Measurements from ENCODE around the gene NKX2-3. TPM values are rescaled to one million over a fixed set of nuclear protein-coding genes. Genes with fewer than 3 reads are reported as not detected.

Gene NKX2-3
- polyA plus RNA-seq, 3 donors = not detected

- Mint-ChIP-seq H3K27ac (no peak overlapping the region), H3K9me3 (peaks cover 0 to 3% (median 0%) of the 10 kb centered on the region in 7 donors), H3K4me1 (no peaks in the 10 kb centered on the region), H3K27me3 (ENCODE audit: low read depth in 3 of 3) (peaks cover 4 to 6% (median 5%) of the 10 kb centered on the region in 3 donors), H3K36me3 (no peaks in the 10 kb centered on the region), H3K4me3 (no peak overlapping the region)
- H3K4me1 ChIP-seq (ENCODE audit: control insufficient read depth in 1 of 2, insufficient read depth in 2 of 2, low read length in 2 of 2) = no peaks in the 10 kb centered on the region
- H3K79me2 ChIP-seq (ENCODE audit: insufficient read depth, low read length) = no peaks in the 10 kb centered on the region
- H3K4me2 ChIP-seq (replicated peaks; ENCODE audit: extremely low read depth, low read length, poor library complexity, severe bottlenecking) = no peak overlapping the region
- no peaks in the 10 kb centered on the region for H4K20me1 ChIP-seq (ENCODE audit: insufficient read depth, low read length)
- no peaks in the 10 kb centered on the region for H3K27me3 ChIP-seq (ENCODE audit: control insufficient read depth in 2 of 2, insufficient read depth in 2 of 2, low read length in 2 of 2)
- no peak overlapping the region for H2AFZ ChIP-seq (ENCODE audit: insufficient read depth, low read depth, low read length, poor library complexity, severe bottlenecking)
- no peak overlapping the region for H3K4me3 ChIP-seq (replicated peaks in 1 of 3; ENCODE audit: low read depth in 2 of 3, low read length in 3 of 3)
- no peak for DNase-seq
- intact Hi-C loops (cut with micrococcal nuclease) = no loop called here
- H3K27ac ChIP-seq (ENCODE audit: low read depth in 1 of 2, low read length in 2 of 2) = no peak overlapping the region
- no peak overlapping the region for H3K9ac ChIP-seq (ENCODE audit: insufficient read depth, low read length, poor library complexity, severe bottlenecking)
- H3K36me3 ChIP-seq (replicated peaks in 1 of 2; ENCODE audit: control insufficient read depth in 1 of 2, insufficient read depth in 2 of 2, low read length in 2 of 2) = no peaks in the 10 kb centered on the region
- TF ChIP-seq, protein P1, sequence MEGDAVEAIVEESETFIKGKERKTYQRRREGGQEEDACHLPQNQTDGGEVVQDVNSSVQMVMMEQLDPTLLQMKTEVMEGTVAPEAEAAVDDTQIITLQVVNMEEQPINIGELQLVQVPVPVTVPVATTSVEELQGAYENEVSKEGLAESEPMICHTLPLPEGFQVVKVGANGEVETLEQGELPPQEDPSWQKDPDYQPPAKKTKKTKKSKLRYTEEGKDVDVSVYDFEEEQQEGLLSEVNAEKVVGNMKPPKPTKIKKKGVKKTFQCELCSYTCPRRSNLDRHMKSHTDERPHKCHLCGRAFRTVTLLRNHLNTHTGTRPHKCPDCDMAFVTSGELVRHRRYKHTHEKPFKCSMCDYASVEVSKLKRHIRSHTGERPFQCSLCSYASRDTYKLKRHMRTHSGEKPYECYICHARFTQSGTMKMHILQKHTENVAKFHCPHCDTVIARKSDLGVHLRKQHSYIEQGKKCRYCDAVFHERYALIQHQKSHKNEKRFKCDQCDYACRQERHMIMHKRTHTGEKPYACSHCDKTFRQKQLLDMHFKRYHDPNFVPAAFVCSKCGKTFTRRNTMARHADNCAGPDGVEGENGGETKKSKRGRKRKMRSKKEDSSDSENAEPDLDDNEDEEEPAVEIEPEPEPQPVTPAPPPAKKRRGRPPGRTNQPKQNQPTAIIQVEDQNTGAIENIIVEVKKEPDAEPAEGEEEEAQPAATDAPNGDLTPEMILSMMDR (IDR thresholded peaks at IDR 0.05) = no peak
- no peaks in the 10 kb centered on the region for H3K9me3 ChIP-seq (replicated peaks in 1 of 2; ENCODE audit: control insufficient read depth in 1 of 2, insufficient read depth in 1 of 2, low read length in 2 of 2)
Observed at GRCh38 chr10:99507265-99507664, 25.5 kb upstream of the NKX2-3 start.

DNA sequence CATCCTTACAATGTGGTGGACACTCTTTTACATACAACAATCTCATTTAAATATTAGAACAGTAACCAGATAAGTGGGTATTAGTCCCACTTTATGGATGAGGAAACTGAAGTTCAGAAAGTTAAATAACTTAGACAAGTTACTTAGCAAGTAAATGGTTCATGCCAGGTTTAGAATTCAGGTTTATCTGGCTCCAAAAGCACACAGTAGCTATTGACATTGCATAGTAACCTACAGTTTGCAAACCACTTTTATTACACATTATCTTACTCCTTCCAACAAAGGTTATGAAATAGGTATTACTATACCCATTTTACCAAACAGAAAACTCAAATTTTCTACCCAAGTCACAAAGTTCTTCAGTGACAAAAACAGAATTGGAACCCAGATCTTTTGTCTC is 19.7 kb upstream of the NKX2-3 start:
- H3K36me3 Mint-ChIP-seq = no peaks in the 10 kb centered on the region
- H3K9me3 Mint-ChIP-seq = peaks cover 0 to 3% (median 0%) of the 10 kb centered on the region in 7 donors
- H3K9ac ChIP-seq (ENCODE audit: insufficient read depth, low read length, poor library complexity, severe bottlenecking) = no peak overlapping the region
- no peaks in the 10 kb centered on the region for H3K4me1 ChIP-seq (ENCODE audit: control insufficient read depth in 1 of 2, insufficient read depth in 2 of 2, low read length in 2 of 2)
- intact Hi-C loops (cut with micrococcal nuclease) = no loop called here
- no peak overlapping the region for H2AFZ ChIP-seq (ENCODE audit: insufficient read depth, low read depth, low read length, poor library complexity, severe bottlenecking)
- H3K4me3 Mint-ChIP-seq = no peak overlapping the region
- peaks cover 0 to 9% of the 10 kb centered on the region in 2 donors for H3K27me3 ChIP-seq (ENCODE audit: control insufficient read depth in 2 of 2, insufficient read depth in 2 of 2, low read length in 2 of 2)
- H3K27ac ChIP-seq (ENCODE audit: low read depth in 1 of 2, low read length in 2 of 2) = no peak overlapping the region
- no peaks in the 10 kb centered on the region for H3K4me1 Mint-ChIP-seq
- H3K4me2 ChIP-seq (replicated peaks; ENCODE audit: extremely low read depth, low read length, poor library complexity, severe bottlenecking) = no peak overlapping the region
- no peak overlapping the region for H3K4me3 ChIP-seq (replicated peaks in 1 of 3; ENCODE audit: low read depth in 2 of 3, low read length in 3 of 3)
- no peak overlapping the region for H3K27ac Mint-ChIP-seq
- TF ChIP-seq, protein P1 (IDR thresholded peaks at IDR 0.05) = no peak
- no peaks in the 10 kb centered on the region for H3K79me2 ChIP-seq (ENCODE audit: insufficient read depth, low read length)
- H4K20me1 ChIP-seq (ENCODE audit: insufficient read depth, low read length) = no peaks in the 10 kb centered on the region
- H3K27me3 Mint-ChIP-seq (ENCODE audit: low read depth in 3 of 3) = peaks cover 8 to 11% (median 8%) of the 10 kb centered on the region in 3 donors
- H3K36me3 ChIP-seq (replicated peaks in 1 of 2; ENCODE audit: control insufficient read depth in 1 of 2, insufficient read depth in 2 of 2, low read length in 2 of 2) = no peaks in the 10 kb centered on the region
- H3K9me3 ChIP-seq (replicated peaks in 1 of 2; ENCODE audit: control insufficient read depth in 1 of 2, insufficient read depth in 1 of 2, low read length in 2 of 2) = no peaks in the 10 kb centered on the region
- DNase-seq = no peak
